BJ (cell line): ENCODE results near the gene FYB1. TPM values are rescaled to one million over a fixed set of nuclear protein-coding genes. Genes with fewer than 3 reads are reported as not detected.
"Not testable (repeated sequence)": the region's sequence is repeated elsewhere in the genome, so short reads cannot be mapped to it uniquely, and the experiment has no call there.

Experiments
- CTCF ChIA-PET: fragments of 350-600 bp; formaldehyde crosslinking; extraction: SDS; loops from one replicate; lab custom pipeline; 2021; ENCODE audit warnings: antibody characterized with exemption, inconsistent platforms; lab: Yijun Ruan, JAX
- POLR2A ChIA-PET: fragments of 300-600 bp; sonication (Branson Sonifier 250); formaldehyde crosslinking; extraction: SDS; loops from one replicate; lab custom pipeline; 2021; ENCODE audit warnings: antibody characterized with exemption; lab: Charles Lee
- DNase-seq: peaks from one replicate; pipeline ENCODE4 v3.0.0-alpha.2; 2011; ENCODE audit warnings: low read depth
- H3K27me3 ChIP-seq: 2 replicates; pipeline ENCODE4 v1.6.0; 2011; ENCODE audit warnings: low read length; ENCODE audit not compliant: control insufficient read depth, insufficient read depth
- H3K36me3 ChIP-seq: 2 replicates; pipeline ENCODE4 v1.5.1; 2011; ENCODE audit warnings: low read length; ENCODE audit not compliant: control insufficient read depth, insufficient read depth
- H3K4me3 ChIP-seq: 2 replicates; pipeline ENCODE4 v1.5.1; 2011; ENCODE audit warnings: low read depth, mild to moderate bottlenecking, control low read depth, low read length
- CTCF ChIP-seq: IDR thresholded peaks from 2 replicates; pipeline ENCODE4 v1.5.1; 2011; ENCODE audit warnings: low read depth, mild to moderate bottlenecking, control low read depth, inconsistent platforms, low read length, moderate library complexity; ENCODE audit not compliant: insufficient read depth
- polyA plus RNA-seq: library from polyadenylated mRNA; depleted of rRNA; stranded (reverse); fragments of >200 nt; gene quantifications from 2 replicates; pipeline ENCODE4 v1.2.3, GENCODE V29; 2011

Gene FYB1
- polyA plus RNA-seq, 1 experiment, result 0.09 TPM

DNA sequence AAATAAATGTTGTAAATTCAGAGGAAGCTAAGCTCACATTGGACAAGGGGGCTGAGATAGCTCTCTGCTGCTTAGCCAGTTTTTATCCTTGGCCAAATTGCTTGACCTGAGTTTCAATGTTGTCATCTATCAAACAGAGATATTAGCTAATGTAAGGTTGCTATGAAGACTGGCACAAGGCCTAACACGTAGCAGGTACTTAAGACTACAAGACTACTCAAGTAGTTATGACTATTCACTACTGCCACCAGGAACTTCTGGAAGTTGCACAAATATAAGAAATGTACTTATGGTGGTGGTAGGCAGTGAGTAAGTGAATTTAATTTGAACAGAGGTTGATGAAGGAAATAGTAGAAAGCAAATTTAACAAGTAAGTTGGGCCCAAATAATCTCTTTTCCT lies 17.4 kb upstream of the FYB1 start:
- no peak for DNase-seq
- Histone ChIP-seq H3K27me3 (no peaks in the 10 kb centered on the region), H3K36me3 (no peaks in the 10 kb centered on the region), H3K4me3 (no peak overlapping the region)
- POLR2A ChIA-PET, result no interaction called here
- TF ChIP-seq CTCF, result no peak
- CTCF ChIA-PET, result interaction anchor here (0.7 to 0.9 kb wide), 2 partner anchors 10 to 19 kb away, joined by 3 to 4 read pairs; no protein-coding TSS in a partner anchor

DNA sequence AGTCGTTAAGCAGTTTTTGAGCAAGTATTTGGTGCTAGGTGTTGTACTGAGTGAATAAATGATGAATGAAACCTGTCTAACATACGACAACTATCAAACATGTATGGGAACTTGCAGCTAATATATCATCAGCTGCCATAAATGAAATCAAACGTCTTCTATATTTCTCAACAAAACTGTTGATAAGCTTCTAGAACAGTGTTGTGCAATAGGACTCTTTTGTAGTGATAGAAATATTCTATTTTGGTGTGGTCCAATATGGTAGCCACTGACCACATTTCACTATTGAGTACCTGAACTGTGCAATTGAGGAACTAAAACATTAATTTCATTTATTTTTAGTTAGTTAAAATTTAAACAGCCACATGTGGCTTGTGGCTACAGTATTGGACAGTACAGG lies 16.3 kb upstream of the FYB1 start:
- no peak for TF ChIP-seq CTCF
- CTCF ChIA-PET, result interaction anchor here (1.3 kb wide), 1 partner anchor 18 kb away, joined by 3 read pairs; no protein-coding TSS in a partner anchor

GRCh38 chr5:39234494-39234893 lies 15.1 kb upstream of the FYB1 start:
- CTCF ChIA-PET, result interaction anchor here (1.3 to 3.7 kb wide), 2 partner anchors 16 to 17 kb away, joined by 3 to 24 read pairs; partner anchors contain the start of gene FYB1
- H3K4me3 ChIP-seq, result not testable (repeated sequence)

More for the DNA sequence above, 16.3 kb upstream of the FYB1 start:
- no peaks in the 10 kb centered on the region for H3K36me3 ChIP-seq
- no peak for DNase-seq
- POLR2A ChIA-PET, result no interaction called here
- no peaks in the 10 kb centered on the region for H3K27me3 ChIP-seq
- no peak overlapping the region for H3K4me3 ChIP-seq

DNA sequence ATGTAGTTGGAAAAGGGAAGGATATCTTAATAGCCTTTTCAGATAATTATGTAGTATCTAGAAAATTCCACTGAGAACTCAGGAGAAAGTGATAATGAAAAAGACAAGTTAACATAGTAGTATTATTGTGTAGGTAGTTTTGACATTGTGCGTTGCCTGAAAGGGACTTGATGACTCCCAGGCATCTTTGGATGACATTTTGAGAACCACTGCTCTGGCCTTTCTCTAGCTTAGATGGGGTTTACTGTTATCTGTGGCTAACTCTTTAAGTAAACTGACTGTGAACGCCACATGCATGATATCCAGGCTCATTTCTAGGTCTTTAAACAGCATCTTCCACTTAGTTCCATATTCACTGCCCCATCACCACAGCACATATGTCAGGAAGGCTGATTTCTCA lies 14.4 kb upstream of the FYB1 start:
- no peaks in the 10 kb centered on the region for H3K36me3 ChIP-seq
- no peak overlapping the region for H3K4me3 ChIP-seq
- DNase-seq, result no peak
- no peak for TF ChIP-seq CTCF
- ChIA-PET CTCF (interaction anchor here (3.7 kb wide), 1 partner anchor 16 kb away, joined by 24 read pairs; the partner anchor contains the start of gene FYB1), POLR2A (no interaction called here)
- peaks cover 3% of the 10 kb centered on the region; the same call in 1 of the 2 replicates for H3K27me3 ChIP-seq

More at GRCh38 chr5:39234494-39234893, 15.1 kb upstream of the FYB1 start:
- H3K27me3 ChIP-seq, DNase-seq, H3K36me3 ChIP-seq, POLR2A ChIA-PET: not testable (repeated sequence)

DNA sequence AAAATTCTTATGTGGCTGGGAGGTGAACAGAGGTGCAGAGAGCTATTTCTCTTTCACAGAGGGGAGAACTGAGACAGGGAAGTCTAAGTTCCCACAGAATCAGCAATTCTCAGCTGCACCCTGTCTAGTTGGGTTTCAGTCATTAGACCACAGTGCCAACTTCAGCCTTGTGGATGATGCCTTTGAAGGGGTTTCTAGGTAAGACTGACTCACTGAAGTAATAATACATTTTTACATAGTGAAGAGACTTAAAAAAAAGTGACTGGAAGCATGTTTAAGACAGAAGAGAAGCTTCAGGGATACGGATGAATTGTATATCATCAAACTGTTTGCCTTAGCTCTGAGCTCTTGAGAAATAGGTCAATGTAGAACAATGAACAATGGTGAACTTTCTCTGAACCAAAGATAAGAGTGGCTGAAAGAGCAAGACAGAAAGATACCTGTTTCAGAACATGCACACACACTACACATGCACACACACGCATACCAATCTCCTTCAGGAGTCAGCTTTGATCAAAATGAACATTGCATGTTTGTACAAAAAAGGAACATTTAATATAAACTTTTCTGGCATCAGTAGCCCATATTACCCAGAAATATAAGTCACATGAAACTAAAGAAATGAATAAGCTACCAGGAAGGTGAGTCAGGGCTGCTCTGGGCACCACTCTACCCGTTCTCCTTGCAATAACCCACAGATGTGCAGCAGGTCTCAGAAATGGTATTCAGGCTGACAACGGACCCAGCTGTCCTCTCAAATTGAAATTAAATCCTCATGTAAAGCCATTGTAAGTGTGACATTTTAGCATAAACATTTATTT lies 12.6 kb upstream of the FYB1 start:
- CTCF ChIA-PET, result interaction anchor here (1.3 to 3.7 kb wide), 2 partner anchors 10 to 14 kb away, joined by 5 to 24 read pairs; partner anchors contain the start of gene FYB1
- Histone ChIP-seq H3K4me3 (no peak overlapping the region), H3K36me3 (no peaks in the 10 kb centered on the region), H3K27me3 (peaks cover 3% of the 10 kb centered on the region; the same call in 1 of the 2 replicates)
- no peak for TF ChIP-seq CTCF
- POLR2A ChIA-PET, result no interaction called here
- DNase-seq, result no peak
